Measurements from ENCODE around the gene EZH1.

EZH1 gene

DNA sequence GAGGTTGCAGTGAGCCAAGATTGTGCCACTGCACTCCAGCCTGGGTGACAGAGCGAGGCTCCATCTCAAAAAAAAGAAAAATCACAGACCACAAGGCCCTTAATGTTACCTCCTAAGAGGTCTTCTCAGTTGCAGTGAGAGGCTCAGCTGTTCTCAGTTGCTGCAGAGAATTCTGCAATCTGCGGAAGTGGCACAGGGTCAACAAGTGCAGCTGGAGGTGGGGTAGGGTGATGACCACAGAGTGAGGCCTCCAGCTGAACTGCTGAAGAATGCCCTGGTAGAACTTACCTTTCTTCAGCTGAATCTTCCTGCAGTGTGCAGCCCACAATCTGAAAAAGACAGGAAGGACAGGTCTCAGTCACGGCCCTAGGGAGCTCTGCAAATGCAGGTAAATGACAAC, 36.3 kb downstream of the EZH1 start:
- no peak for DNase-seq

DNA sequence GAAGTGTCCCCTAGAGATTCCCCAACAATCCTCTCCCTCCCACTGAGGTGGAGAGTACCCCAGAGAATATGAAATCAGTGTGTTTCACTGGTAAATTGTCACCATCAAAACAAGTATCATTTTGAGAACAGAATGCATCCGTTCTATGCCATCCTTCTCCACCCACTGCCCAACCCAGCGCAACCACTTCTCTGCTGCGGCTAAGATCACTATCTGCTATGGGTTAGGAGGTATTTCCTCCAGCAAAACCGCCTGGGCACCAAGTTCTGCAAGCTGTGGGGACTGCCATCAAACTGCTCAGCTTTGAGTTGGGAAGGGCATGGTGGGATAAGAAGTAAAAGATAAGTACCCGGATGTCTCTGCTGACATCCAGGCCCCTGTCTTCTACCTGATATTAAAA, 38.1 kb downstream of the EZH1 start:
- DNase-seq = no peak

DNA sequence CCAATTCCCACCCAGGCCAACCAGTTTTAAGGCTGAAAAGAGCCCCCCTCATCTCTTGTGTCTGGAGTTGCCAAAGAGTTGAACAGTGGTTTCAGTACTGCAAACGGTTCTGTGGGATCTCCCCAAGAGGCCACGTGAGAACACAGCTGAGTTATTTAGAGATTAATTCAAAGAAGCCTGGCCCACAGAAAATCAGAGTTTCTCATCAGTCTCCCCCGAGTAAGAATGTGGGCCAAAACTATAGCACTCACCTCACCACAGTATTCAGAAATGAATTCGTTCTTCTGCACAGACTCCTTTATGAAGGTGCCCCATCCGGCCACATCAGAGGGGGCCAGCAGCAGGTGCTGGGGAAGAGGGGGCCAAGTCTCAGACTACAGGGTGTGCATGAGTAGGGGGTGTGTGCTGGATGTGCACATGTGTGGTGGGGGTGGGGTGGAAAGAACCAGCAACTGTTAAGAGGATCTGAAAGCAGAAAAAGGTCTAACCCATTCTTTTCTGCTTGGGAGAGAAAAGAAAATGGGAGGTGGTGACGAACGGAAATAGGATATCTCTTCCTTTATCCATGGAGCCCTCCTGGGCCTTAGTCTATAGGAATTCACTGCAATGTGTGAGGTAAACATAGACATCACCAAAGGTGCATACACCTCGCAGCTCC, 39.9 kb downstream of the EZH1 start:
- no peak for DNase-seq

DNA sequence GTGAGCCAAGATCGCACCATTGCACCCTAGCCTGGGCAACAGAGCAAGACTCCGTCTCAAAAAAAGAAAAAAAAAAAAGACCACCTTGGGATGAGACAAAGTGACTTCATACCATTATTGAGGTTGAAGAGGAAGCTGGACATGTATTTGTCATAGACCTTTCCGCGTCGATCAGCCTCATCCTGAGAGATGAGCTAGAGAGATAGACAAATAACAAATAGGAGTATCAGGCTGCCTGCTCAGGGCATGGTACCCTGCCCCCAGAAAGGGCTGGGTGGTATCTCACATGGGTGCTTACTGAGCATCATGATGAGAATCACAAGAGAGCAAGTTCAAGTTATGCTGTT, 40.4 kb downstream of the EZH1 start:
- DNase-seq = no peak

DNA sequence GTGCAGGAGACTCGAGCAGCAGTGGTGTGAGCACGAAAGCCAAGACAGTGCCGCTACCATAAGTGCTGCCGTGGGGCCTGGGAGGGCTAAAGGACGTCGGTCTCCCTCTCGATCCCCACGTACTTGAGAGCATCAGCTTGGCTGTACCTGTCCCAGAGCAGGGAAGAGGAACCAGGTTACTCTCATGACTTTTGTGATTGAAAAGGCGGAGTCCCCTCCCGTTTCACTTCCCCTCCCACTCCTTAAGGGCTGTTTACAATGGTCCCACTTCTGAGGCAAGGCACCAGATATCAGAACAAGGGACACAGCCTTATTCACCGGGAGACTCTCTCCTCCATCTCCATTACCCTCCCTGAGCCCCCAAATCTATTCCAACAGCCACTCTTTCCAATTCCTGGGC, 42.4 kb downstream of the EZH1 start:
- DNase-seq = no peak

DNA sequence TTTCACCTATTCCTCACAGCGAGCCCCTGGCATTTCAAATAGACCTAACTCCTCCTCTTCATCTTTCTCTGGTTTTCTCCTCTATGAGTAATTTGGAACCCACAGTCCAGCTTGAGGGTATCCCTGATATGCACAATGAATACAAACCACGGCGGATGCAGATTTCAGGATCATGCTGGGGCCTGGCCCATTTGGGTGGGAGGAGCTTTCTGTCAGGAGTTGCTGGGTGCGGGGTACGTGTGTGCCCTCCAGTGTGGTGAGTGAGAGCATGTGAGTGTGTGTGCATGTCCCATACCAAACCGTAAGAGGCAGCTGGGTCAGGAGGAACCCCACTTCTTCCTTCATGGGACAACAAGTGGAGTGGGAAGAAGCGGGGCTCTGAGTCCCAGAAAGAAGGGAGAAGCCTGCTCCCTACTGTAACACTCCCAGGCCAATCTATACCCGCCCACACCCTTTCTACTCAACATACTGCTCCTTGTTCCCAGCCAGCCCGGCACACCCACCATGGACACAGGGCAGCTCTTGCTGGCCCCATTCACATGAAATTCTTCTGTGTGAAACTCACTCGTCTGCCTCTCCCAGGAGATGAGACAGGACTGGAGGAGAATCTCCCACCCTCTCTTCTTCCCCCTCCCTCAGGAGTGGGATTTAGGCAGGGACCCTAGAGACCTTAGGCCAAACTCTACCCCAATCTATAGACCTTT, 44.1 kb downstream of the EZH1 start:
- DNase-seq = no peak

DNA sequence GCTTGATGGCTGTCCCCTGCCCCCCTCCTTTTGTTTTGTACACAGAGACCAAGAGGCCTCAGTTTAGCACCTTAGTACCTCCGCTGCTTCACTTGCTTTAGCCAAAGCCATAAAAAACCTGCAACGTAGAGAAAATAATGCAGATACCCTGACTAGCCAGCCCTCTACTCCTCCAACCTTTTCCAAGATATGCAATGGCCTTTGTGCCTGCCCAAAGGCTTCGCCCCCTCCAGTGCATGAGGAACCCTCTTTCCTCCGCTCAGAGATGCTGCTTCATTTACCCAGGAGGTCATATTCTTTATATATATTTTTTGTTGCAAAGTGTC, 45.5 kb downstream of the EZH1 start:
- DNase-seq = no peak

DNA sequence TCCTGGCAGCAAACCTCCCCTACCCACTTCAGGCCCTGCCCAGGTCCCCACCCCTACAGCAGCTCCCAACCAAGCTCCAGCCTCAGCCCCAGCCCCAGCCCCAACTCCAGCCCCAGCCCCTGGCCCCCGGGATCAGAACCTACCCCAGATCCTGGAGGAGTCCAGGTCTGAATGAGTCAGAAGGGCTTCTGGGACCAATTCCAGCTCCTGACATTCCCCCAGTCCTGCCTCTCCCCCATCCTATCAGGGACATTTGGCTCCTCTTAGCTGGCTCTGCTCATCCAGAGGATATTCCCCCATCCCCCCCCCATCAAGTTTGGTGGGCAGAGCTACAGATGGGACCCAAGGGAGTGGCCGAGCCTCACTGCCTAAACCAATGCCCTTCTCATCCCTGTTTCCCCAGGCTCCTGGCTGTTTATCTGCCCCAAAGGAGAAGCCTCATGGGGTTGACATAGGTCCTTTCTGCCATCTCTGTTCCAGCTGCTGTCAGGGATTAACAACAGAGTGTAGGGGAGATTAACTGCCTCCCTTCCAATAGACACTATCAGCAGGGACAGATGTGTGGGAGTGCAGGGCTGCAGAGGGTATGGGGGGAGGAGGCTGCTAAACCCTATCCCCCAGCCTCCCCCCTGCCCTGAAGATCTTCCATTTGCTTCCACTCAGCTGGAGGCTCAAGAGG, 46.0 kb downstream of the EZH1 start:
- no peak for DNase-seq

DNA sequence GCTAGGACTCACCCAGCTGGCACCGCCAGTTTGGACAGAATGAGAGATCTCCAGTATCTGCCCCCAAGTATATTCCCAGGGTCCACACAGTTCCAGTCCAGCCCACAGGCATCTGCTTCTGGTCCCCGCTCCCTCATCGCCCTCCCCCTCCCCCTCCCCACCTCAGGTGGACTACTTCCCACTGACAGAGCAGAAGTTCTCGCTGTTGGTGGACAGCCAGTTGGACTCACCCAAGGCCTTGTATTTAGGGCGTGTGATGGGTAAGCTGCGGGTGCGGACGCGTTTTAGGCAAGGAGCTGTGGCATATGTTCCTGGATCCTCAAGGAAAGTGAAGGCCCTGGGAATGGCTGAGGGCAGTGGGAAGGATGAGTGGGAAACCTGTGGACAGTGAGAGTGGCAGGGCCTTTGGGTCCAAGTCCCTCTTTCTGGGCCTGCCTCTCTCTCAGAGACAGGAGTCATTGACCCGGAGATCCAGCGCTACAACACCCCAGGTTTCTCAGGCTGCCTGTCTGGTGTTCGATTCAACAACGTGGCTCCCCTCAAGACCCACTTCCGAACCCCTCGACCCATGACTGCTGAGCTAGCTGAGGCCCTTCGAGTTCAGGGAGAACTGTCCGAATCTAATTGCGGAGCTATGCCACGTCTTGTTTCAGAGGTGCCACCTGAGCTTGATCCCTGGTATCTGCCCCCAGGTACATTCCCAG, 47.6 kb downstream of the EZH1 start:
- DNase-seq = no peak

DNA sequence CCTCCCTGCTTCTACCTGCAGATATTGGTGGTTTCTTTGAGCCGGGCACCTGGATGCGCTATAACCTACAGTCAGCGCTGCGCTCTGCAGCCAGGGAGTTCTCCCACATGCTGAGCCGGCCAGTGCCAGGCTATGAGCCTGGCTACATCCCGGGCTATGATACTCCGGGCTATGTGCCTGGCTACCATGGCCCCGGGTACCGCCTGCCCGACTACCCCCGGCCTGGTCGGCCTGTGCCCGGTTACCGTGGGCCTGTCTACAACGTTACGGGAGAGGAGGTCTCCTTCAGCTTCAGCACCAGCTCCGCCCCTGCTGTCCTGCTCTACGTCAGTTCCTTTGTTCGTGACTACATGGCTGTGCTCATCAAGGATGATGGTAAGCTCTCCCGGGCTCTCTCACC, 49.3 kb downstream of the EZH1 start:
- DNase-seq = no peak

DNA sequence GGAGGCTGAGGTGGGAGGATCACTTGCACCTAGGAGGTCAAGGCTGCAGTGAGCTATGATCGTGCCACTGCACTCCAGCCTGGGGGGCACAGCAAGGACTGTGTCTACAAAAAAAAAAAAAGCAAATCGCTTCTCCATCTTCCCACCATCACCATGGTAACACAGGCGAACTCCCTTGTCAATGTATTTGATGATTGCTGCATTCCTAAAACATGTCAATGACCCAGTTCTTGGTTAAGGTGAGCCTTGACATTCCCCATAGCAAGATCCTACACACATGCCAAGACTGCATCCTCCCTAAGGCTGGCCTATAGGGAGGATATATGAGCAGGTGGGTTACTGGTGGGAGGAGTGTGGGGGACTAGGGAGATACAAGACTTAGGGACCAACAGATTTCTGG, 50.3 kb downstream of the EZH1 start:
- no peak for DNase-seq

DNA sequence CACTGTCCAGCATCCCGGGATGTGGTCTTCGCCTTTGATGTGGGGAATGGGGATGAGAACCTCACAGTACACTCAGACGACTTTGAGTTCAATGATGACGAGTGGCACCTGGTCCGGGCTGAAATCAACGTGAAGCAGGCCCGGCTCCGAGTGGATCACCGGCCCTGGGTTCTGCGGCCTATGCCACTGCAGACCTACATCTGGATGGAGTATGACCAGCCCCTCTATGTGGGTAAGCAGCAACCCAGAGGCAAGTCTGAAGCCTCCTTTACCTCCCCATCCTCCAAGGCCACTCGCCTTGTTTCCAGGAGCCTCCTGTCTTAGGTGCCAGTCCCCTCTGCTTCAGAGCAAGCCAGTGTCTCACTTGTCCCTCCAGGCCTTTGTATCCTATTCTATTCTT, 52.4 kb downstream of the EZH1 start:
- DNase-seq = no peak

DNA sequence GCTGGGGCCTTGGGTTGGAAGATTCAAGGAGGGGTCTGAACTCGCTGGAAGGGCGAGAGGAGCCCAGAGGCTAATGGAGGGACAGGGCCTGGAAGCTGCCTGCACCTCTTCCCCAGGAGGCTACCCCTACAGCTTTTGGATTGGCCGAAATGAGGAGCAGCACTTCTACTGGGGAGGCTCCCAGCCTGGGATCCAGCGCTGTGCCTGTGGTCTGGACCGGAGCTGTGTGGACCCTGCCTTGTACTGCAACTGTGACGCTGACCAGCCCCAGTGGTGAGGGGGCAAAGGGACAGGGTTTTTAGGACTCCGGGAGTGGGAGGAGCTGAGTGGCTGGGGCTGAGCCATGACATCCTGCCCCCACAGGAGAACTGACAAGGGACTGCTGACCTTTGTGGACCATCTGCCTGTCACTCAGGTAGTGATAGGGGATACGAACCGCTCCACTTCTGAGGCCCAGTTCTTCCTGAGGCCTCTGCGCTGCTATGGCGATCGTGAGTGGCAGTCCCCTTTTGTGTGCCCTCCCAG, 53.8 kb downstream of the EZH1 start:
- no peak for DNase-seq

DNA sequence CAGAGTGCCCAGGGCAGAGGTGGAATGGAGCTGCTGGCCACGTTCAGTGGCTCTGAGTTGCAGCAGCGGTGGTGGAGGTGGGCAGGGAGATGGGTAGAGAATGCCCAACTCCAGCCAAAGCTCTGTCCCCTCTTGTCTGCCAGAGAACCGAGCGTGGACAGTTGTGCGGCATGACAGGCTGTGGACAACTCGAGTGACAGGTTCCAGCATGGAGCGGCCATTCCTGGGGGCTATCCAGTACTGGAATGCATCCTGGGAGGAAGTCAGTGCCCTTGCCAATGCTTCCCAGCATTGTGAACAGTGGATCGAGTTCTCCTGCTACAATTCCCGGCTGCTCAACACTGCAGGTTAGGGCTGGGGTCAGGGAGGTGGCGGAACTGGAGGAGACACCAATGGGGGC, 54.2 kb downstream of the EZH1 start:
- no peak for DNase-seq

DNA sequence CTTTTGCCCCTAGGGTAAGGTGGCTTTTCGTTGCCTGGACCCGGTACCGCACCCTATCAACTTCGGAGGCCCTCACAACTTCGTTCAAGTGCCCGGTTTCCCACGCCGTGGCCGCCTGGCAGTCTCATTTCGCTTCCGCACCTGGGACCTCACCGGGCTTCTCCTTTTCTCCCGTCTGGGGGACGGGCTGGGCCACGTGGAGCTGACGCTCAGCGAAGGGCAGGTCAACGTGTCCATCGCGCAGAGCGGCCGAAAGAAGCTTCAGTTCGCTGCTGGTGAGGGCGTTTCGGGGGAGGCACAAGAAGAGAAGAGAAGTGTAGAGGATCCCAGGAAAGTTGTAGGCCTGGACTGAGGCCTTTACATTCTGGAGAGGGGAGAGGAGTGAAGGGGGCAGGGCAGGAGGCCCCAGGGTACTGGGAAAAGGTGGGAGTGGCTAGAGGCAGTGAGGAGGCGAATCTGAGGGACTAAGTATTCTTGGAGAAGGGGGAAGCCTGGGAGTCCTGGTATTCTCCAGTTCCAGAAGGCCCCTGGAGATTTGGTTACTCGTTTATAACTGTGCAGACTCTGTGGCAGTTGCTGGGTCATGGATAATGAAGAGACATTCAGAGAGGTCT, 57.0 kb downstream of the EZH1 start:
- peak; percentile 26 for DNase-seq

DNA sequence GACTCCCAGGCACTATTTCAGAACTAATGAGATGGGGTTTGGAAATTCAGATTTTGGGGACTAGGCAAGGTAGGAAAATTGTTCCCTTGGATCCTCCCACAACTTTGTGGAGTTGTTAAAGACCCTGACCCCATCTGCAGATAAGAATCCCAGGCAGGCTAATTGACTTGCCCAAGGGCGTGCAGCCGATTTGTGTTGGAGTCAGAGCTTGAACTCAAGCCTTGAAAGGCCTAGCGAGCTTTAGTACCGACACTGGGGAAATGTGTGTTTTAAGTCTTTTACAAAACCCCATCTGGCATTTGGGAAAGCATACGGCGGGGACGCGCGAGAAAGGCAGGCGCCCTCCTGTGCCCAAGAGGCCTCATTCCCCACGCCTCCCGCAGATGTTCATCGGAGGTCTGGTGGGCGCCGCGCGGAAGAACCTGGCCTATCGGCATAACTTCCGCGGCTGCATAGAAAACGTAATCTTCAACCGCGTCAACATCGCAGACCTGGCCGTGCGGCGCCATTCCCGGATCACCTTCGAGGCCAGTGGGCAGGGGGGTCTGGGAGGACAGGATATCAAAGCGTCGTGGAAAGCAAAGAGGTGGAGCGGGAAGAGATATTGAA, 58.2 kb downstream of the EZH1 start:
- peak; percentile 49 for DNase-seq

DNA sequence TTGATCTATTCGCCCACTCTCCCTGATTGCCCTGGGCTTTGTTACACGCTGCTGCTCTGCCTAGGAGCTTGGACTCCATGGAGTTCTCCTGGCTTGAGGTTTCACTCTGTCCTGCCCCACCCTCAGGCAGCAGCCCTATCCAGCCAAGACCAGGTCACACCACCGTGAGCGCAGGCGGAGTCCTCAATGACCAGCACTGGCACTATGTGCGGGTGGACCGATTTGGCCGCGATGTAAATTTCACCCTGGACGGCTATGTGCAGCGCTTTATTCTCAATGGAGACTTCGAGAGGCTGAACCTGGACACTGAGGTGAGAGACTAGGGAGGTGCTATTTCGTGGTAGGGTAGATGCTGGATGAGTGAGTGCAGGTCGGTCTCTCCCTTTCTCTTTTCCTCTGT, 59.0 kb downstream of the EZH1 start:
- DNase-seq = peak; percentile 48

DNA sequence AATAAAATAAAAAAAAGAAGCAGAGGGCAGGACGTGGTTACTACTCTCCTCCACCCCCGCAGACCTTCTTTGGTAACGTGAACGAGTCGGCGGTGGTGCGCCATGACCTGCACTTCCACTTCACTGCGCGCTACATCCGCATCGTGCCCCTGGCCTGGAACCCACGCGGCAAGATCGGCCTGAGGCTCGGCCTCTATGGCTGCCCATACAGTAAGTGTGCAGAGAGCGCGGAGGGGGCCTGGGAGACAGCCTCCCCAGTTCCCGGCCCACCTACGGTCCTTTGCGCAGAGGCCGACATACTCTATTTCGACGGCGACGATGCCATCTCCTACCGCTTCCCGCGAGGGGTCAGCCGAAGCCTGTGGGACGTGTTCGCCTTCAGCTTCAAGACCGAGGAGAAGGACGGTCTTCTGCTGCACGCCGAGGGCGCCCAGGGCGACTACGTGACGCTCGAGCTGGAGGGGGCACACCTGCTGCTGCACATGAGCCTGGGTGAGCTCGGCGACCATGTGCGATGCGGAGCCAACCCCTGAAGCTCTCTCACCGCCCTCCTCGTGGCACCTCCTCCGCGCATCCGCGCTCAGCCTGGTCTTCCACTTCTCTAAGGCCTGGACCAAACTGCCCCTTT, 59.8 kb downstream of the EZH1 start:
- peak; percentile 49 for DNase-seq

DNA sequence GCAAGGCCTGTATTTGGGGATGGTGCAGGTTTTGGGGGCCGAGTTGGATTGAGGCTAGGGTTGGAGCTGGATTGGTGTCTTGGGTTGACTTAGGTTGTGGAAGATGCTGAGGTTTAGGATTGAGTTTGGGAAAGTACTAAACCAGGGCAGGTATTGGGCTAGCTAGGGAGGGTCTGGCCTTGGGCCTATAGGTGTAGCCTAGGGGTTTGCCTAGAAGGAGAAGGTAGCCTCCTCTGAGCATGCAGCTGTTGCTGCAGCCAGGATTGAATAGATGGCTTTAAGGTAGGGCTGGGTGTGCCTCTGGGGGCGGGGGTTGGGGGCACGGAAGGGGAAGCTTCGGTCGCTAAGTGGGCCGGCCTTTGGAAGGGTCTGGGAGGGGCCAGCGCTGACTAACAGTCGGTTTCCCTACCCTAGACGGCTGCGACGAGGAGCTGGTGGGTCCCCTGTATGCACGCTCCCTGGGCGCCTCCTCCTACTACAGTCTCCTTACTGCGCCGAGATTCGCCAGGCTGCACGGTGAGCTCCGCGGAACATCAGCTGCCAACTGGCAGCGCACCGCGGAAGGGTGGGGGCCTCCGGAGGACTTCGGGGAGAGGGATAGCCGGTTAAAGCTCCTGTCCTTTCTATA, 61.3 kb downstream of the EZH1 start:
- DNase-seq = peak; percentile 64

DNA sequence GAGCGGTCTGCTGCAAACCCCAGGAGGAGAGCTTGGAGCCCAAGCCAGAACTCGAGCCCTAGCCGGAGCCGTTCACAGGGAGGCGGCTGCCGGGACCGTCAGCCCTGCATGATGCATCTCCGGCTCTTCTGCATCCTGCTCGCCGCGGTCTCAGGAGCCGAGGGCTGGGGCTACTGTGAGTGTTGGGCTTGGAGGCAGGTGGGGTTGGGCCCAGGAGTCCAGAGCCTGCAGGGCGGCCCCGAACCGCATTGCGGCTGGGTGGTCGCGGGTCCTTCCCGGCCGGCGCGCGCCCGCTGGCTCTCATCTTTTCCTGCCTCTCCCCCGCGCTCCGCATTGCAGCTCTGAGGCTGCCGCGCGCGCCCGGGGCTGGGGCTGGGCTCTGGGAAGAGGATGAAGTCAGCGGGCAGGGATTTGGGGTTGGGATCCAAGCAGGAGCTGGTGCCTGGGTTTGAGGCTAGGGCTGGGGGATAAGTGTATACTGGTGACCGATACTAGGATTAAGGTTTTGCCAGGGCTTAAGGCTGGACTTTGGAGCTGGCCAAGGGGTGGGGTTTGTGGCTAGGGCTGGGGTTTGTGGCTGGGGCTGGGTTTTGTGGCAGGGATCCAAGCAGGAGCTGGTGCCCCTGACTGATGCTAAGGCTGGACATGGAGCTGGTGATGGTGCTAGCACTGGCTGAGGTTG, 62.0 kb downstream of the EZH1 start:
- peak; percentile 86 for DNase-seq
